Activated CD4-positive, alpha-beta T cell treated with anti-CD3 and anti-CD28 coated beads for 1 hour (primary cell): ENCODE data around the gene FBXO27.
"Not testable (repeated sequence)": the region's sequence is repeated elsewhere in the genome, so short reads cannot be mapped to it uniquely, and the experiment has no call there.

Experiments
- DNase-seq: peaks from one replicate; pipeline ENCODE4 v3.0.0-alpha.2; 2020

Gene FBXO27, protein sequence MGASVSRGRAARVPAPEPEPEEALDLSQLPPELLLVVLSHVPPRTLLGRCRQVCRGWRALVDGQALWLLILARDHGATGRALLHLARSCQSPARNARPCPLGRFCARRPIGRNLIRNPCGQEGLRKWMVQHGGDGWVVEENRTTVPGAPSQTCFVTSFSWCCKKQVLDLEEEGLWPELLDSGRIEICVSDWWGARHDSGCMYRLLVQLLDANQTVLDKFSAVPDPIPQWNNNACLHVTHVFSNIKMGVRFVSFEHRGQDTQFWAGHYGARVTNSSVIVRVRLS

GRCh38 chr19:39032063-39032918 lies at the start of gene FBXO27:
TSS of gene FBXO27 (minus strand) at chr19:39032549. CDS start at chr19:39032227, 322 bp downstream.
- DNase-seq: no peak

GRCh38 chr19:39080431-39080830 lies 48.1 kb upstream of the FBXO27 start:
- DNase-seq: no peak

- DNase-seq: no peak
Measured at GRCh38 chr19:39078436-39079200, 46.3 kb upstream of the FBXO27 start.

GRCh38 chr19:39077323-39077722 lies 45.0 kb upstream of the FBXO27 start:
- no peak for DNase-seq

GRCh38 chr19:39074942-39075341 lies 42.6 kb upstream of the FBXO27 start:
- no peak for DNase-seq

DNA sequence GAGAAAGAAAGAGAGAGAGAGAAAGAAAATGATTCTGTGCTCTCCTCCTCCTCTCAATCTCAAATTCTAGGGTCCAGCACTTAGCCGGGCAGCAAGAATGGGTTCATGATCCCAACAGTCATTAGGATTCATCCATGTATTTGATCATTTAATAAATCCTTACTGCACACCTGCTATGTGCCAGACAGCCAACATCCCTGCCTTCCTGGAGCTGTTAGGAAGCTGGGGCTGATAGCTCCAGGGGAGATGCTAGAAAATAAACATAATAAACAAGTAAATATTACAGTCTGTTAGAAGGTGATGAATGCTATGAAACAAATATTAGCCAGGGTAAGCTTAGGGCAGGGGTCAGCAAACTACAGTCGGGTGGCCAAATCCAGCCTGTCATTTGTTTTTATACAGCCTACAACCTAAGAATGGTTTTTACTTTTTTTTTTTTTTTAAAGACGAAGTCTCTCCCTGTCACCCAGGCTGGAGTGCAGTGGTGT lies 41.9 kb upstream of the FBXO27 start:
- DNase-seq: no peak

DNA sequence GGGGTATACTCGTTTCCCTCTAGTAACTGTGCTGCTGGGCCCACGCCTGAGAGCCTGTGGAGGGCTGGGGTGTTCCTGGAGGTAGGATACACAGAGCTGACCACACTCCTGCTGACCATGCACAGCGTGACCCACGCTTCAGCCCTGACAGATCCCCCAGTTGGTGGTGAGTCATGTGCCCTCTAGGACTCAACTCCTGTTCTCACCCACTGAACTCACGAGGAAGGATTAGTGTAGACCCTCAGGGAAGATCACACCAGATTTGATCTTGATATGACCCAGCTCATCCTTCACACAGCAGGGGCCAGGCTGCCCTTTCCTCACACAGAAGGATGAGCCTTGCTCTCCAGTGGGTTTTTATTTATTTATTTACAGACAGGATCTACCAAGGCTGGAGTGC lies 38.5 kb upstream of the FBXO27 start:
- no peak for DNase-seq

DNA sequence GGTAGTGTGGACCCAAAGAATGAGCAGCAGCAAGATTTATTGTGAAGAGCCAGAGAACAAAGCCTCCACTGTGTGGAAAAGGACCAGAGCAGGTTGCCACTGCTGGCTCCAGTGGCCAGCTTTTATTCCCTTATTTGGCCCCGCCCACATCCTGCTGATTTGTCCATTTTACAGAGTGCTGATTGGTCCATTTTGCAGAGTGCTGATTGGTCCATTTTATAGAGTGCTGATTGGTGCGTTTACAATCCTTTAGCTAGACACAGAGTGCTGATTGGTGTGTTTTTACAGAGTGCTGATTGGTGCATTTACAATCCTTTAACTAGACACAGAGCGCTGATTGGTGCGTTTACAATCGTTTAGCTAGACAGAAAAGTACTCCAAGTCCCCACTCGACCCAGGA lies 35.9 kb upstream of the FBXO27 start:
- DNase-seq: not testable (repeated sequence)

- no peak for DNase-seq
Measured at GRCh38 chr19:39067104-39067503, 34.8 kb upstream of the FBXO27 start.

DNA sequence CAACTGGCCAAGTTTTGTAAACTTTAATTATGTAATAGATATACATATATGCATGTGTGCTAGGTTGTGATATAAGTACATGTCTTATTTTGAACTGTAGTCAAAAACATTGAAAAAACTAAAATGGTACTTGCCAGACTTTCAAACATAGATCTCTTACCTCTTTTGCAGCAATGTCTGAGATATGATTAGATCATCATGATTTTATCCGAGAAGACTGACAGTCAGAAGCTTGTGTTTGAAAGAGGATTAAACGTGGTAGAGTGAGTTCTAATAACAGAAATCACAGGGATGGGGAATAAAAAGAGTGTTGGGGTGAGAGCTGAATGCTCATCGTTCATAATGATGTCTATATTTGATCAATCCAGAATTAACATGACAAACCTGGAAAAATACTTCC lies 33.6 kb upstream of the FBXO27 start:
- DNase-seq: no peak

DNA sequence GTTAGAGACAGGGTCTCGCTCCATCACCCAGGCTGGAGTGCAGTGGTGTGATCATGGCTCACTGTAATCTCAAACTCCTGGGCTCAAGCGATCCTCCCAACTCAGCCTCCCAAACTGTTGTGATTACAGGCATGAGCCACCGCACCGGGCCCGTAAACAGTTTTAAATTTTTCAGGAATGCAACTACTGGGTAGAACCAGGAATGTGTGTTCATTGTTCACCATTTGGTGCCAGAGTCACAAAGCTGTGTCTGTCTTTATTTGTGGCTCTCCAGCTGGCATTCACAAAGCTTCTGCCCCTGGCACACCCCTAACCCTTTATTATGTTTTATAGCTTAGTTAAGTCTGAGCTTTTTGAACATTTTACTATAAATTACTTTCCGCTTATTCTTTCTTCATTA lies 32.1 kb upstream of the FBXO27 start:
- DNase-seq: no peak

DNA sequence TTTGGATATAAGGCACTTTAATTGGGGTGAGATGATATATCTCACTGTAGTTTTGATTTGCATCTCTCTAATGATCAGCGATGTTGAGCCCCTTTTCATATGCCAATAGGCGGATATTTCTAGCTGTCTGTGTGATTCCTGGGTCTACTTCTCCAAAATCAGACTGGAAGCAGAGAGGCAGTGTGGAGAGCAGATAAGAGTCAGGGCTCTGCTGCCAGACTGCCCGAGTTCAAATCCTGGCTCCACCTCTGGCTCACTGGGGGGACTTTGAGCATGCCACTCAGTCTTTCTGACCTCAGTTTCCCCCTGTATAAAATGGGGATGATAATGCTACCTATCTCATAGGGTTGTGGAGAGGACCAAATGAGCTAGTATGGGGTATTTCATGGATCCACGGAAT lies 27.8 kb upstream of the FBXO27 start:
- DNase-seq: no peak

- DNase-seq: no peak
Measured at GRCh38 chr19:39059302-39059701, 27.0 kb upstream of the FBXO27 start.

DNA sequence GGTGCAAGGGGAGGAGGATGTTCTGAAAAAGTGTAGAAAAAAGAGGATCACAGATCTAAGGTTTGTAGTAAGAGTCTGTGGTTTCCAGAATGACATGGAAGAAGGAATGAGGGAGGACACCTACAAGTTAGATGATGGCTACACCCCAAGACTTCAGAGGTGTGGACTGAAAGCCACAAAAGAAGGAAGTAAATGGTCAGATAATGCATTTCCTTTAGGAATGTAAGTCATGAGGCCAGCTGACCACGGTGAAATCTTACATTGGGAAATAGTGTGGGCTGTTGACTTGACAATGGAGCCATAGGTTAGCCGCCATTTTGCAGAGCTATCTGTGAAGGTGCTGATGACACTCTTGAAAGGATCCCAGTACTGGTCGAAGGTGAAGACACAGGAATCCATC lies 25.3 kb upstream of the FBXO27 start:
- DNase-seq: no peak

DNA sequence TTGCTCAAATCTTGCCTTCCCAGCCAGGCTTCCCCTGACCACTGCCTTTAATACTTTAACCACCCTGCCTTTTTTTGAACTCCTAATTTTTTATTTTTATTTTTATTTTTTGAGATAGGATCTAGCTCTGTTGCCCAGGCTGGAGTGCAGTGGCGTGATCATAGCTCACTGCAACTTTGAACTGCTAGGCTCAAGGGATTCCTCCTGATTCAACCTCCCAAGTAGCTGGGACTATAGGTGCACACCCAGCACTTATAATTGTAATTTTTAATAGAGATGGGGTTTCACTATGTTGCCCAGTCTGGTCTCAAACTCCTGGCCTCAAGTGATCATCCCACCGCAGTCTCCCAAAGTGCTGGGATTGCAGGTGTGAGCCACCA lies 21.7 kb upstream of the FBXO27 start:
- no peak for DNase-seq

- no peak for DNase-seq
Measured at GRCh38 chr19:39053276-39054090, 21.1 kb upstream of the FBXO27 start.

GRCh38 chr19:39052846-39053245 lies 20.5 kb upstream of the FBXO27 start:
- no peak for DNase-seq

DNA sequence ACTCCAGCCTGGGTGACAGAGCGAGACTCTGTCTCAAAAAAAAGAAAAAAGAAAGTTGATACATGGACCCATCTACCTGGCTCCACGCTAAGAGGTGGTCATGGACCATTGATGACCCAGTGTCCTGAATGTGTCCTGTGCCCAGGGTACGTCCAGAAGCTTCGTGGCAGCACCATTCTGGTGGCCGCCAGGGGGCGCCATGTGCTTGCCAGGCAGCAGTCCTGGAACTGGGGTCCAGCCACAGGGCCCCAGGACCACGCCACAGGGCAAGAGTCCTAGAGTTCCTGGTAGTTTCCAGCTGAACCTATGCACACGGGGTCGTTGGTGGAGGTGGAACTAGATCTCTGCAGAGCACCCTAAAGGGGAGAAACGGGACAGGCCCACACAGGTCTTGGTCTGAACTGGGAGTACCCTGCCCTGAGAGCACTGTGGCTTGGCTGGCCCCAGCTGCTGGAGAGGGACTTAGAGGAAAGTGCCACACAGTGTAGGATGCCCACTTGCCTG lies 19.9 kb upstream of the FBXO27 start:
- peak; percentile 55 for DNase-seq

DNA sequence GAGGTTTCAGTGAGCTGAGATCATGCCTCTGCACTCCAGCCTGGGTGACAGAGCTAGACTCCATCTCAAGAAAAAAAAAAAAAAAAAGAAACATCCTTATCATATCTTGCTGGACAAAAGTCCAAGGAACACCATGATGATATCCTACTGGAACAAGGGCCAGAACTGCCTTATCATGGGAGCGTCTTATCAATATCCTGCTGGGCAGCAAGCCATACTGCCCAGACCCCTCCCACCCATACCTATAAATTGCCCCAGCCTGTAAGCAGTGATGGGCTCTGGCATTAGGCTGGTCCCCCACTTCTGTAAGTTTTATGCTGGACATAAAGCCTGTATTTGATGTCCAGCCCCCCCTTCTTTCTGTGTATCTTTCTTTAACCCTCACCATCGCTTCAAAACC lies 14.7 kb upstream of the FBXO27 start:
- no peak for DNase-seq

- DNase-seq: no peak
Measured at GRCh38 chr19:39046037-39046821, 13.9 kb upstream of the FBXO27 start.

- DNase-seq: no peak
Measured at GRCh38 chr19:39045506-39045905, 13.2 kb upstream of the FBXO27 start.

DNA sequence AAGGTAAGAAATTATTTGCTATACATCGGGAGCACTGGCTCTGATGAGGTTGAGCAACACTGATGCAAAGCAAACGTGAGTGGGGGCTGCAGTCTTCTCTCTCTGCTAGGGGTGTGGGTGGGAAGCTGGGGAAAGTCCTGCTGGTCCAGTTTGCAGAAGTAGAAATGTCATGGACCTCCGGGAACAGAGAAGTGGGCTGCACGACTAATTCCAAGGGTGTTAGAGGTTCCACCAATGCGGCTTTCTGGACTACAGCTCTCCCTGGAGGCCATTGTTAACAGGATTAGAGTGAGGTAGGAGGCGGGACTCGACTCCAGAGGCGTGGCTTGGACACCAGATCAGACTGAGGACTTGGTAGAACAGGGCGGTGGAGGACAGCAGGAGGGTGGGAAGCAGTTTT lies 5.7 kb upstream of the FBXO27 start:
- DNase-seq: no peak
